ENCODE data around the gene LYRM4. TPM values are rescaled to one million over a fixed set of nuclear protein-coding genes. Genes with fewer than 3 reads are reported as not detected.

LYRM4 gene
- total RNA-seq, 4 donors from 2014 or later: 6.3 to 13.7 (median 7.8) TPM

DNA sequence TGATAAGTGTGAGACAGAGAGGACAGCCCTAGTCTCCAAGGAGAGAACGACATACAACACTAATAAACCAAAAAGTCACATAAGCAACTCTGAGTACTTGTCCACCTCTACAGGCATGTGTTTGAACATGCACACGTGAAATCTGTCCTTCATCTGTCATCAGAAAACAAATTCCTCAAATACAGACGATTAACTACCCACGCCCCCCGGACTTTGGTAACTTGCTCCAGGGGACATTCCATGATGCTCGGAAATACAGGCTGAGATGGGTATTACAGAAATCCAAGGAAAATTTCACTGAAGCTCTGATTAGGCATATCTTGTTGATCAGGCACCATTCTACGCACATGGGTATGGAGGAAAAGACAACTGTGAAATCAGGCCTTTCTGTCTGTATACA, 57.8 kb downstream of the LYRM4 start:
- Histone ChIP-seq H3K4me1 (peaks cover 0 to 11% (median 0%) of the 10 kb centered on the region in 4 donors), H3K9me3 (no peaks in the 10 kb centered on the region), H3K27me3 (no peaks in the 10 kb centered on the region), H3K4me3 (no peak overlapping the region), H3K27ac (no peak overlapping the region), H3K36me3 (no peaks in the 10 kb centered on the region)
- DNase-seq: no peak
- TF ChIP-seq POLR2A (IDR thresholded peaks at IDR 0.05): no peak
- TF ChIP-seq, protein P1, sequence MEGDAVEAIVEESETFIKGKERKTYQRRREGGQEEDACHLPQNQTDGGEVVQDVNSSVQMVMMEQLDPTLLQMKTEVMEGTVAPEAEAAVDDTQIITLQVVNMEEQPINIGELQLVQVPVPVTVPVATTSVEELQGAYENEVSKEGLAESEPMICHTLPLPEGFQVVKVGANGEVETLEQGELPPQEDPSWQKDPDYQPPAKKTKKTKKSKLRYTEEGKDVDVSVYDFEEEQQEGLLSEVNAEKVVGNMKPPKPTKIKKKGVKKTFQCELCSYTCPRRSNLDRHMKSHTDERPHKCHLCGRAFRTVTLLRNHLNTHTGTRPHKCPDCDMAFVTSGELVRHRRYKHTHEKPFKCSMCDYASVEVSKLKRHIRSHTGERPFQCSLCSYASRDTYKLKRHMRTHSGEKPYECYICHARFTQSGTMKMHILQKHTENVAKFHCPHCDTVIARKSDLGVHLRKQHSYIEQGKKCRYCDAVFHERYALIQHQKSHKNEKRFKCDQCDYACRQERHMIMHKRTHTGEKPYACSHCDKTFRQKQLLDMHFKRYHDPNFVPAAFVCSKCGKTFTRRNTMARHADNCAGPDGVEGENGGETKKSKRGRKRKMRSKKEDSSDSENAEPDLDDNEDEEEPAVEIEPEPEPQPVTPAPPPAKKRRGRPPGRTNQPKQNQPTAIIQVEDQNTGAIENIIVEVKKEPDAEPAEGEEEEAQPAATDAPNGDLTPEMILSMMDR (IDR thresholded peaks at IDR 0.05): no peak

DNA sequence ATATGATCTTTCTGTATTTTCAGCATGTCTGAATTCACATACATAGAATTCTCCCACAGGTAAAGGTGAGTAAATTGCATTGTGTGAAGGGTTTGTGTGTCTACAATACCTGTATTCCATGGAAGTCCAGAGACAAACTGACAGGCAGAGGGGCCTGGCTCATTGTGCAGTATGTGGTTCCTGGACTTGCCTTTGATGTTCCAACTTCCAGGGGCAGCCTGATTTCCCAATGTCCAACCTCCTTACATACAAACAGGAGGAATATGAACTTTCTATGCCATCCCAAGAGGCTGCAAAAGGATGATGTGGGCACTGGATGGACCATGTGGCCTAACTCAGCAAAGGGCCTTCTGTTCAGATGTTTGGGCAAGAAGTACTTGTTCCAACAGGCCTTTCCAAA, 58.5 kb downstream of the LYRM4 start:
- no peaks in the 10 kb centered on the region for H3K27me3 ChIP-seq
- H3K4me3 ChIP-seq: no peak overlapping the region
- H3K9me3 ChIP-seq: no peaks in the 10 kb centered on the region
- no peak for DNase-seq
- TF ChIP-seq POLR2A (IDR thresholded peaks at IDR 0.05): no peak
- TF ChIP-seq, protein P1 (IDR thresholded peaks at IDR 0.05): no peak
- H3K36me3 ChIP-seq: no peaks in the 10 kb centered on the region
- H3K4me1 ChIP-seq: peaks cover 0 to 11% (median 0%) of the 10 kb centered on the region in 4 donors
- H3K27ac ChIP-seq: no peak overlapping the region

DNA sequence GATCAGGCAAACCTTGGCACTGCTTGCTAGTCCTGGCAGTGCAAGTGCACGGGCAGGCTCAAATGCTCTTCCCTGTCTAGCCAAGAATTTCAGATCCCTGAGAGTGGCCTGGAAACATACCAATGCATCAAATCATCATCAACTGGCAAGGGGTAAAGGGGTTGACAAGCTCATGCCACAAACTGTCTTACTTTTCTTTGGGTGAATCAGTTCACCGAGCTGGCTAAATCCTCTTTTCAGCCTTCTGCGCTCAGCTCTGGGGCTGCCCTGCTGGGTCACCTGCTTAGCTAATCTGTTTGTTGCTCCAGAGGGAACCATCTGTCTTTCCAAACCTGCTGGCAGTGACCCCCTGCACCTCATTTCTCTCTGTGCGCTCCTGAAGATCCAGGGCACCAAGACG, 59.5 kb downstream of the LYRM4 start:
- H3K36me3 ChIP-seq: no peaks in the 10 kb centered on the region
- H3K4me3 ChIP-seq: no peak overlapping the region
- H3K9me3 ChIP-seq: no peaks in the 10 kb centered on the region
- H3K27me3 ChIP-seq: no peaks in the 10 kb centered on the region
- no peak for DNase-seq
- no peak for TF ChIP-seq POLR2A (IDR thresholded peaks at IDR 0.05)
- TF ChIP-seq, protein P1 (IDR thresholded peaks at IDR 0.05): no peak
- peaks cover 0 to 7% (median 0%) of the 10 kb centered on the region in 4 donors for H3K4me1 ChIP-seq
- no peak overlapping the region for H3K27ac ChIP-seq

DNA sequence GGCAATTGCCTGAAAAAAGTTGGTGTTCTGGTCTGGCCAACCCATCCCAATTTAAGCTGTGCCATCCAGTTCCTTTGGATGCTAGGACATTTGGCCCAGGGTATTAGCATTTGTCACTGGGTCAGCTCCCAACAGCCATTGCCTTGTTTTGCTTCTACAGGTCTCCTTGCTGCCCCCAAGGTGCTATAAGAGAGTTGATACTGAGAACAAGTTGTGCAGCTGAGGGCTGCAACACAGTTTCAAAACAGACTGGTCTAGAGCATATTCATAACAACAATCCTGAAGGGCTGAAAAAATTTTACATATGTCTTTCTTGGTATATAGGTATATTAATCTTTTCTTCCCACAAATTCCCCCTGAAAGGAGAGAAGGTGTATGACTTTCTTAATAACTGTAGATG, 61.0 kb downstream of the LYRM4 start:
- H3K36me3 ChIP-seq: no peaks in the 10 kb centered on the region
- no peaks in the 10 kb centered on the region for H3K9me3 ChIP-seq
- no peaks in the 10 kb centered on the region for H3K27me3 ChIP-seq
- no peak overlapping the region for H3K27ac ChIP-seq
- TF ChIP-seq, protein P1 (IDR thresholded peaks at IDR 0.05): no peak
- TF ChIP-seq POLR2A (IDR thresholded peaks at IDR 0.05): no peak
- no peak for DNase-seq
- no peaks in the 10 kb centered on the region for H3K4me1 ChIP-seq
- no peak overlapping the region for H3K4me3 ChIP-seq

DNA sequence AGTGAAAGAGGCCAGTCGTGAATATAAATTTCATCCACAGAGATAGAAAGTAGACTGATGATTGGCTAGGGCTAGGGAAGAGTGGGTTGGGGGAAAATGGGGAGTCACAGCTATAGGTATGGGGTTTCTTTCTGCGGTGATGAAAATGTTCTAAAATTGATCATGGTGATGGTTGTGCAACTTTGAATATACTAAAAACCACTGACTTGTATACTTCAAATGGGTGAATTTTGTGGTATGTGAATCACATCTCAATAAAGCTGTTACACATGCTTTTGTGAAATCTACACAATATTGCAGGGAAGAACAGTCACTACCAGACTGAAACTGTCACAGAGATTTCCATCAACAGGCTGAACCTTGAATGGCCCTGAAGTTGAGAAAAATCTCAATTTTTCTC, 61.5 kb downstream of the LYRM4 start:
- Histone ChIP-seq H3K36me3 (no peaks in the 10 kb centered on the region), H3K4me1 (no peaks in the 10 kb centered on the region), H3K27ac (no peak overlapping the region), H3K27me3 (no peaks in the 10 kb centered on the region), H3K4me3 (no peak overlapping the region), H3K9me3 (no peaks in the 10 kb centered on the region)
- DNase-seq: no peak
- TF ChIP-seq, protein P1 (IDR thresholded peaks at IDR 0.05): no peak
- TF ChIP-seq POLR2A (IDR thresholded peaks at IDR 0.05): no peak

DNA sequence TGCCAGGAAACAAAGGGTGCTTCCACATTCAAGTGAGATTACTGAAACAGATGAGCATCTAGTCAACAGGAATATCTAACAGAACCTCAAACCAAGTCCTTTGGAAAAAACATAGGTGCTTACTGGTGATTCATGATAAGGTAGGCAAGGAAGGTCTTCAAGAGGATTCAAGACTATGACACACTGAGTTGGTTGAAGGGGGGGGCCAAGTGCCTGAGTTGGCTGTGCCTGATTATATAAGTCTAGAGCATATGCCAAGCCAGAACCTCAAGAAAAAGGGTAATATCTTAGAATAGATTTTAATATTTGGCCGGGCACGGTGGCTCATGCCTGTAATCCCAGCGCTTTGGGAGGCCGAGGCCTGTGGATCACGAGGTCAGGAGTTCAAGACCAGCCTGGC, 63.7 kb downstream of the LYRM4 start:
- no peaks in the 10 kb centered on the region for H3K27me3 ChIP-seq
- DNase-seq: no peak

More for the DNA sequence above, 63.7 kb downstream of the LYRM4 start:
- H3K4me1 ChIP-seq: no peaks in the 10 kb centered on the region
- no peak overlapping the region for H3K27ac ChIP-seq
- no peaks in the 10 kb centered on the region for H3K9me3 ChIP-seq
- TF ChIP-seq POLR2A (IDR thresholded peaks at IDR 0.05): no peak
- TF ChIP-seq, protein P1 (IDR thresholded peaks at IDR 0.05): no peak
- H3K4me3 ChIP-seq: no peak overlapping the region
- H3K36me3 ChIP-seq: no peaks in the 10 kb centered on the region
